HepG2 (cell line): Measurements from ENCODE around the gene KCNJ14. TPM values are rescaled to one million over a fixed set of nuclear protein-coding genes. Genes with fewer than 3 reads are reported as not detected.

Source experiments
- ARNT2 ChIP-seq: sonication (generic); formaldehyde crosslinking; IDR thresholded peaks from 2 replicates; pipeline ENCODE4 v1.8.0; 2022; ENCODE audit warnings: mild to moderate bottlenecking, low read depth, missing genetic modification reagents, moderate library complexity
- CEBPG ChIP-seq: IDR thresholded peaks from 2 replicates; pipeline ENCODE4 v1.6.1; 2016
- ERF ChIP-seq: IDR thresholded peaks from 2 replicates; pipeline ENCODE4 v1.6.1; 2018; ENCODE audit warnings: missing biosample characterization, missing genetic modification reagents
- HMG20A ChIP-seq: IDR thresholded peaks from 2 replicates; pipeline ENCODE4 v1.6.1; 2016; ENCODE audit warnings: borderline replicate concordance
- PAWR ChIP-seq: sonication (generic); formaldehyde crosslinking; IDR thresholded peaks from 2 replicates; pipeline ENCODE4 v1.4.0; 2020; ENCODE audit warnings: missing genetic modification reagents, mild to moderate bottlenecking, borderline replicate concordance
- PHF5A ChIP-seq: IDR thresholded peaks from one replicate; pipeline ENCODE4 v1.6.1; 2018; ENCODE audit warnings: low read depth, missing genetic modification reagents; ENCODE audit not compliant: unreplicated experiment
- RFXANK ChIP-seq: IDR thresholded peaks from 2 replicates; pipeline ENCODE4 v1.6.1; 2016
- RXRB ChIP-seq: IDR thresholded peaks from 2 replicates; pipeline ENCODE4 v1.6.1; 2016; ENCODE audit warnings: borderline replicate concordance, missing genetic modification reagents, missing compliant biosample characterization
- SOX6 ChIP-seq, 2 experiments: fragments of 450-650 bp in 1 of 2; sonication (generic) in 1 of 2; formaldehyde crosslinking in 1 of 2; IDR thresholded peaks; 2 replicates each; pipeline versions ENCODE4 v1.4.0 to v1.6.1; 2017 to 2020; ENCODE audit warnings: antibody characterized with exemption in 1 of 2, mild to moderate bottlenecking in 1 of 2, missing genetic modification reagents in 1 of 2
- TRIM24 ChIP-seq: sonication (generic); formaldehyde crosslinking; IDR thresholded peaks from 2 replicates; pipeline ENCODE4 v1.8.0; 2022; ENCODE audit warnings: mild to moderate bottlenecking, missing genetic modification reagents
- ZNF225 ChIP-seq: sonication (generic); formaldehyde crosslinking; IDR thresholded peaks from 2 replicates; pipeline ENCODE4 v1.4.0; 2020; ENCODE audit warnings: mild to moderate bottlenecking, missing genetic modification reagents
- ZNF83 ChIP-seq: sonication (generic); formaldehyde crosslinking; IDR thresholded peaks from 2 replicates; pipeline ENCODE4 v1.4.0; 2020; ENCODE audit warnings: missing genetic modification reagents, mild to moderate bottlenecking, borderline replicate concordance
- polyA plus RNA-seq, 8 experiments: library from polyadenylated mRNA; depleted of rRNA in 3 of 8; stranded (reverse) in 7 of 8; unstranded in 1 of 8; fragments of >200 nt; fragmentation: Illumina TruSeq in 4 of 8; extraction: Trizol in 4 of 8; gene quantifications; 2 replicates each; pipeline versions ENCODE4 v1.2.1 to v1.2.3, GENCODE V29; 2011 to 2016; ENCODE audit warnings: low read depth in 4 of 8, missing spikeins in 1 of 8, mixed read lengths in 1 of 8; ENCODE audit not compliant: insufficient read depth in 1 of 8
- total RNA-seq, 5 experiments: library from RNA; depleted of rRNA; stranded (reverse); fragments of >200 nt; fragmentation: Illumina TruSeq; extraction: Trizol; gene quantifications; 2 replicates each; pipeline ENCODE4 v1.2.3, GENCODE V29; 2016; ENCODE audit warnings: low read depth in 1 of 5
- TF ChIP-seq, protein P1 (sequence below): sonication (generic); formaldehyde crosslinking; conservative IDR thresholded peaks from 2 replicates; pipeline ENCODE4 v1.4.0; 2020; ENCODE audit warnings: mild to moderate bottlenecking, missing genetic modification reagents, moderate library complexity
- TF ChIP-seq, protein P2 (sequence below): sonication (generic); formaldehyde crosslinking; IDR thresholded peaks from 2 replicates; pipeline ENCODE4 v1.4.0; 2020; ENCODE audit warnings: mild to moderate bottlenecking, missing genetic modification reagents

KCNJ14 gene
- total and polyA plus RNA-seq, 2 of the 13 experiments (the other 11 are each of a cell fraction or from before 2014, with no cell fraction given) = 0.20 to 0.51 TPM

DNA sequence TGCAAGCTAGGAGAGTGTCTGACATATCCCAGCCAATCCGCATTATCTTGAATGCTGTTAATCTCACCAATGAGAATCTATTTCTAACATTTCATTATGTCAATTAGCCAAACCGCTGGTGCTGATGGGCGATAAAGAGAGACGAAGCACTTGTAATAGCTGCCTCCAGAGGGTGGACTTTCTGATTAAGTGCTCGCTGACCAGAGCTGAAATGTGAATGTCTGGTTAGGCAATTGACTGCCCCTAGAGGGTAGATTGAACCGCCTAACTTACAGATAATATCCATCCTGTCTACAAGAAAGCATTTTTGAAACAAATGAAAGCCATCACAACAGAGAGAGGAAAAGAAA, 10.1 kb upstream of the KCNJ14 start (continued):
- TF ChIP-seq RXRB (CRISPR knock-in tag) (0 out of 2 replicates have a peak, but pooled peaks have one; percentile 18), ZNF83 (CRISPR knock-in tag) (no peak), PHF5A (CRISPR knock-in tag) (no peak), HMG20A (CRISPR knock-in tag) (no peak), PAWR (no peak), ARNT2 (CRISPR knock-in tag) (0 out of 2 replicates have a peak, but pooled peaks have one; percentile 10), ERF (CRISPR knock-in tag) (0 out of 2 replicates have a peak, but pooled peaks have one; percentile 8), CEBPG (CRISPR knock-in tag) (peak; percentile 49; the same call in 1 of the 2 replicates), TRIM24 (no peak), RFXANK (0 out of 2 replicates have a peak, but pooled peaks have one; percentile 11), SOX6 (IDR thresholded peaks at IDR 0.05) (no peak), SOX6 (CRISPR knock-in tag; IDR thresholded peaks at IDR 0.05) (no peak), ZNF225 (CRISPR knock-in tag) (no peak)
- TF ChIP-seq, protein P1, sequence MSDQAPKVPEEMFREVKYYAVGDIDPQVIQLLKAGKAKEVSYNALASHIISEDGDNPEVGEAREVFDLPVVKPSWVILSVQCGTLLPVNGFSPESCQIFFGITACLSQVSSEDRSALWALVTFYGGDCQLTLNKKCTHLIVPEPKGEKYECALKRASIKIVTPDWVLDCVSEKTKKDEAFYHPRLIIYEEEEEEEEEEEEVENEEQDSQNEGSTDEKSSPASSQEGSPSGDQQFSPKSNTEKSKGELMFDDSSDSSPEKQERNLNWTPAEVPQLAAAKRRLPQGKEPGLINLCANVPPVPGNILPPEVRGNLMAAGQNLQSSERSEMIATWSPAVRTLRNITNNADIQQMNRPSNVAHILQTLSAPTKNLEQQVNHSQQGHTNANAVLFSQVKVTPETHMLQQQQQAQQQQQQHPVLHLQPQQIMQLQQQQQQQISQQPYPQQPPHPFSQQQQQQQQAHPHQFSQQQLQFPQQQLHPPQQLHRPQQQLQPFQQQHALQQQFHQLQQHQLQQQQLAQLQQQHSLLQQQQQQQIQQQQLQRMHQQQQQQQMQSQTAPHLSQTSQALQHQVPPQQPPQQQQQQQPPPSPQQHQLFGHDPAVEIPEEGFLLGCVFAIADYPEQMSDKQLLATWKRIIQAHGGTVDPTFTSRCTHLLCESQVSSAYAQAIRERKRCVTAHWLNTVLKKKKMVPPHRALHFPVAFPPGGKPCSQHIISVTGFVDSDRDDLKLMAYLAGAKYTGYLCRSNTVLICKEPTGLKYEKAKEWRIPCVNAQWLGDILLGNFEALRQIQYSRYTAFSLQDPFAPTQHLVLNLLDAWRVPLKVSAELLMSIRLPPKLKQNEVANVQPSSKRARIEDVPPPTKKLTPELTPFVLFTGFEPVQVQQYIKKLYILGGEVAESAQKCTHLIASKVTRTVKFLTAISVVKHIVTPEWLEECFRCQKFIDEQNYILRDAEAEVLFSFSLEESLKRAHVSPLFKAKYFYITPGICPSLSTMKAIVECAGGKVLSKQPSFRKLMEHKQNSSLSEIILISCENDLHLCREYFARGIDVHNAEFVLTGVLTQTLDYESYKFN (CRISPR knock-in tag) = 0 out of 2 replicates have a peak, but pooled peaks have one; percentile 5
- TF ChIP-seq, protein P2, sequence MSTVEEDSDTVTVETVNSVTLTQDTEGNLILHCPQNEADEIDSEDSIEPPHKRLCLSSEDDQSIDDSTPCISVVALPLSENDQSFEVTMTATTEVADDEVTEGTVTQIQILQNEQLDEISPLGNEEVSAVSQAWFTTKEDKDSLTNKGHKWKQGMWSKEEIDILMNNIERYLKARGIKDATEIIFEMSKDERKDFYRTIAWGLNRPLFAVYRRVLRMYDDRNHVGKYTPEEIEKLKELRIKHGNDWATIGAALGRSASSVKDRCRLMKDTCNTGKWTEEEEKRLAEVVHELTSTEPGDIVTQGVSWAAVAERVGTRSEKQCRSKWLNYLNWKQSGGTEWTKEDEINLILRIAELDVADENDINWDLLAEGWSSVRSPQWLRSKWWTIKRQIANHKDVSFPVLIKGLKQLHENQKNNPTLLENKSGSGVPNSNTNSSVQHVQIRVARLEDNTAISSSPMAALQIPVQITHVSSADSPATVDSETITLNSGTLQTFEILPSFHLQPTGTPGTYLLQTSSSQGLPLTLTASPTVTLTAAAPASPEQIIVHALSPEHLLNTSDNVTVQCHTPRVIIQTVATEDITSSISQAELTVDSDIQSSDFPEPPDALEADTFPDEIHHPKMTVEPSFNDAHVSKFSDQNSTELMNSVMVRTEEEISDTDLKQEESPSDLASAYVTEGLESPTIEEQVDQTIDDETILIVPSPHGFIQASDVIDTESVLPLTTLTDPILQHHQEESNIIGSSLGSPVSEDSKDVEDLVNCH (CRISPR knock-in tag) = no peak
- TF ChIP-seq, all 625 proteins: peak for 26
